ENCODE results near the gene PRICKLE4. TPM values are rescaled to one million over a fixed set of nuclear protein-coding genes. Genes with fewer than 3 reads are reported as not detected.

PRICKLE4 gene
- total and polyA plus RNA-seq, 3 experiments from 2014 or later = not detected

- H3K4me3 Mint-ChIP-seq = no peak overlapping the region
- no peak for DNase-seq
- H3K4me1 Mint-ChIP-seq = no peaks in the 10 kb centered on the region
- Histone ChIP-seq H3K4me1 (ENCODE audit: insufficient read depth, low read length) (no peaks in the 10 kb centered on the region), H3K4me3 (ENCODE audit: low read length) (no peak overlapping the region), H3K36me3 (ENCODE audit: insufficient read depth, low read length) (no peaks in the 10 kb centered on the region), H3K9me3 (ENCODE audit: low read length) (no peaks in the 10 kb centered on the region), H3K27me3 (ENCODE audit: insufficient read depth, low read length, poor library complexity, severe bottlenecking) (no peaks in the 10 kb centered on the region), H3K27ac (ENCODE audit: low read depth, low read length) (no peak overlapping the region)
- no peak overlapping the region for H3K27ac Mint-ChIP-seq
- H3K27me3 Mint-ChIP-seq = no peaks in the 10 kb centered on the region
- no peaks in the 10 kb centered on the region for H3K36me3 Mint-ChIP-seq
- no peaks in the 10 kb centered on the region for H3K9me3 Mint-ChIP-seq
- ChIA-PET POLR2A (no interaction called here), CTCF (interaction anchor here (1.5 kb wide), 1 partner anchor 28 kb away, joined by 7 read pairs; the partner anchor contains the start of gene TOMM6)
Measured at GRCh38 chr6:41814629-41815028, 34.0 kb downstream of the PRICKLE4 start.

- ChIA-PET POLR2A (no interaction called here), CTCF (interaction anchor here (1.5 kb wide), 1 partner anchor 29 kb away, joined by 7 read pairs; the partner anchor contains the start of gene TOMM6)
- DNase-seq = no peak
- Histone ChIP-seq H3K4me1 (ENCODE audit: insufficient read depth, low read length) (no peaks in the 10 kb centered on the region), H3K27me3 (ENCODE audit: insufficient read depth, low read length, poor library complexity, severe bottlenecking) (no peaks in the 10 kb centered on the region), H3K27ac (ENCODE audit: low read depth, low read length) (no peak overlapping the region), H3K36me3 (ENCODE audit: insufficient read depth, low read length) (no peaks in the 10 kb centered on the region), H3K4me3 (ENCODE audit: low read length) (no peak overlapping the region), H3K9me3 (ENCODE audit: low read length) (no peaks in the 10 kb centered on the region)
- H3K27me3 Mint-ChIP-seq = no peaks in the 10 kb centered on the region
- H3K9me3 Mint-ChIP-seq = no peaks in the 10 kb centered on the region
- H3K36me3 Mint-ChIP-seq = no peaks in the 10 kb centered on the region
- no peak overlapping the region for H3K4me3 Mint-ChIP-seq
- H3K27ac Mint-ChIP-seq = no peak overlapping the region
- no peaks in the 10 kb centered on the region for H3K4me1 Mint-ChIP-seq
Measured at GRCh38 chr6:41815587-41815986, 35.0 kb downstream of the PRICKLE4 start.

DNA sequence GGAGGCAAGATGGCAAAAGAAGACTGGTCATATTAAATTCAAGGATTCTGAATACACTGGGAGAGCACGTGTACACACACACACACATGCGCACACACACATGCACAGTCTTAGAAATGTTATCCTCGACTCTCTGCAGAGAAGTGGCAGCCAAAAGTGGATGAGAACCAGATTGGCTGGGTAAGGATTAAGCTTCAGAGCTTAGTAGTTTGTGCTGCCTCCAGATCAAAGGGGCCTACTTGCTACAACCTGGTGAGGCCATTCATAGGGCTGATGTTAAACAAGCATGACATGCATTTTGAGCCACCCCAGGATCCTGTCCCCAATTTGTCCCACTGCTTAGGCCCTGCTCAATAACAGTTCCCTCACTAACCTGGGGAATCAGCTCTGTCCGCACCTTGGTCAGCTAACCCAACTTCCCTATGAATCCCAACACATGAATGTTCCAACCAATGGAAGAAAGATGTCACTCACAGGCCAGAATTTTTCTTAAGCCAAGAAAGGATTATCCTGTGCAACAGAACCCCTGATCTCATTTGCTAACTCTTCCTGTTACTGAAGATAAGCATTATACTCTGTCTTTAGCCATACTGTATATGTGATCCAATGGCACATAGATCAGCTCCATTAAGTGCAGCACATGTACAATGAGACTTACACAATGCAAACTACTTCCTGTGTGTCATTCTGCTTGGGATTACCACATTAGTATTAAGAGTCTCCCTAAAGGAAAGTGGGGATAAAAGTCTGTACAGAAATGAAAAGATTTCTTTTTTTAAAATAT is 37.9 kb downstream of the PRICKLE4 start:
- no peak overlapping the region for H3K4me3 ChIP-seq (ENCODE audit: low read length)
- no peaks in the 10 kb centered on the region for H3K9me3 Mint-ChIP-seq
- no peak for DNase-seq
- H3K27ac ChIP-seq (ENCODE audit: low read depth, low read length) = peak overlapping the region; percentile 10
- ChIA-PET CTCF (interaction anchor here (1.2 kb wide), 1 partner anchor 225 kb away, joined by 5 read pairs; no protein-coding TSS in a partner anchor), POLR2A (interaction anchor here (0.6 kb wide), 1 partner anchor 1929 kb away, joined by 7 read pairs; no protein-coding TSS in a partner anchor)
- no peak overlapping the region for H3K4me3 Mint-ChIP-seq
- no peaks in the 10 kb centered on the region for H3K4me1 Mint-ChIP-seq
- H3K36me3 Mint-ChIP-seq = no peaks in the 10 kb centered on the region
- no peaks in the 10 kb centered on the region for H3K27me3 Mint-ChIP-seq
- H3K27me3 ChIP-seq (ENCODE audit: insufficient read depth, low read length, poor library complexity, severe bottlenecking) = no peaks in the 10 kb centered on the region
- H3K27ac Mint-ChIP-seq = peak overlapping the region in 1 of 8 donors; percentile 70
- H3K4me1 ChIP-seq (ENCODE audit: insufficient read depth, low read length) = no peaks in the 10 kb centered on the region
- H3K36me3 ChIP-seq (ENCODE audit: insufficient read depth, low read length) = no peaks in the 10 kb centered on the region
- H3K9me3 ChIP-seq (ENCODE audit: low read length) = no peaks in the 10 kb centered on the region

- Histone ChIP-seq H3K4me3 (ENCODE audit: low read length) (no peak overlapping the region), H3K4me1 (ENCODE audit: insufficient read depth, low read length) (no peaks in the 10 kb centered on the region), H3K36me3 (ENCODE audit: insufficient read depth, low read length) (no peaks in the 10 kb centered on the region), H3K27ac (ENCODE audit: low read depth, low read length) (no peak overlapping the region), H3K27me3 (ENCODE audit: insufficient read depth, low read length, poor library complexity, severe bottlenecking) (no peaks in the 10 kb centered on the region), H3K9me3 (ENCODE audit: low read length) (no peaks in the 10 kb centered on the region)
- H3K4me3 Mint-ChIP-seq = no peak overlapping the region
- H3K27me3 Mint-ChIP-seq = no peaks in the 10 kb centered on the region
- H3K9me3 Mint-ChIP-seq = no peaks in the 10 kb centered on the region
- no peak for DNase-seq
- H3K27ac Mint-ChIP-seq = no peak overlapping the region
- no peaks in the 10 kb centered on the region for H3K36me3 Mint-ChIP-seq
- CTCF ChIA-PET = no interaction called here
- POLR2A ChIA-PET = no interaction called here
- H3K4me1 Mint-ChIP-seq = no peaks in the 10 kb centered on the region
Measured at GRCh38 chr6:41821266-41821665, 40.7 kb downstream of the PRICKLE4 start.

GRCh38 chr6:41822021-41822420 is 41.4 kb downstream of the PRICKLE4 start:
- Mint-ChIP-seq H3K4me3 (no peak overlapping the region), H3K4me1 (no peaks in the 10 kb centered on the region), H3K27me3 (no peaks in the 10 kb centered on the region), H3K9me3 (no peaks in the 10 kb centered on the region), H3K27ac (no peak overlapping the region), H3K36me3 (no peaks in the 10 kb centered on the region)
- POLR2A ChIA-PET = no interaction called here
- no peaks in the 10 kb centered on the region for H3K27me3 ChIP-seq (ENCODE audit: insufficient read depth, low read length, poor library complexity, severe bottlenecking)
- H3K9me3 ChIP-seq (ENCODE audit: low read length) = no peaks in the 10 kb centered on the region
- DNase-seq = no peak
- CTCF ChIA-PET = no interaction called here
- H3K4me1 ChIP-seq (ENCODE audit: insufficient read depth, low read length) = no peaks in the 10 kb centered on the region
- H3K36me3 ChIP-seq (ENCODE audit: insufficient read depth, low read length) = no peaks in the 10 kb centered on the region
- no peak overlapping the region for H3K4me3 ChIP-seq (ENCODE audit: low read length)
- H3K27ac ChIP-seq (ENCODE audit: low read depth, low read length) = no peak overlapping the region

DNA sequence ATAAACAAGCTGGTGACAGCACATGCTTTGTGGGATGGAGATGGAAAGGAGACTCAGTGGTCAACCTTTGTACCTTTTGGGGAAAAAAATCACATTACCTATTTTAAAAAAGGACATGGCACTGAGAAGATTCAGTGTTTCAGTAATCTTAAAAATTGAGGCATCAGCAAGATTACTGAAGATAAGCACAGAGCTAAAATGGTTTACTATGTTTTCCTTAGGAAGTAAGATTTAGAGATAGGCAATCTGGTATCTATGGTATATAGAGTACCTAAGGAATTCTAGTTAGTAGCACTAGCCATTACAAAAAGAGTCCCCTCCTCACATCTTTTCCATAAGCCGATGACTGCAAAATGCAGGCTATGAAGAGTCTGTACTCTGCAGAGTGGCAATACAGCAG is 42.6 kb downstream of the PRICKLE4 start:
- Mint-ChIP-seq H3K4me3 (no peak overlapping the region), H3K9me3 (no peaks in the 10 kb centered on the region), H3K27ac (no peak overlapping the region), H3K27me3 (no peaks in the 10 kb centered on the region), H3K4me1 (no peaks in the 10 kb centered on the region), H3K36me3 (no peaks in the 10 kb centered on the region)
- ChIA-PET CTCF (no interaction called here), POLR2A (no interaction called here)
- no peaks in the 10 kb centered on the region for H3K9me3 ChIP-seq (ENCODE audit: low read length)
- no peaks in the 10 kb centered on the region for H3K36me3 ChIP-seq (ENCODE audit: insufficient read depth, low read length)
- no peak for DNase-seq
- no peaks in the 10 kb centered on the region for H3K27me3 ChIP-seq (ENCODE audit: insufficient read depth, low read length, poor library complexity, severe bottlenecking)
- H3K27ac ChIP-seq (ENCODE audit: low read depth, low read length) = no peak overlapping the region
- H3K4me1 ChIP-seq (ENCODE audit: insufficient read depth, low read length) = no peaks in the 10 kb centered on the region
- no peak overlapping the region for H3K4me3 ChIP-seq (ENCODE audit: low read length)

- Mint-ChIP-seq H3K9me3 (no peaks in the 10 kb centered on the region), H3K4me1 (no peaks in the 10 kb centered on the region), H3K4me3 (no peak overlapping the region), H3K36me3 (no peaks in the 10 kb centered on the region), H3K27ac (no peak overlapping the region), H3K27me3 (no peaks in the 10 kb centered on the region)
- H3K9me3 ChIP-seq (ENCODE audit: low read length) = no peaks in the 10 kb centered on the region
- no peaks in the 10 kb centered on the region for H3K27me3 ChIP-seq (ENCODE audit: insufficient read depth, low read length, poor library complexity, severe bottlenecking)
- CTCF ChIA-PET = interaction anchor here (1.1 kb wide), 1 partner anchor 280 kb away, joined by 4 read pairs; no protein-coding TSS in a partner anchor
- H3K4me1 ChIP-seq (ENCODE audit: insufficient read depth, low read length) = no peaks in the 10 kb centered on the region
- POLR2A ChIA-PET = no interaction called here
- no peak overlapping the region for H3K27ac ChIP-seq (ENCODE audit: low read depth, low read length)
- no peaks in the 10 kb centered on the region for H3K36me3 ChIP-seq (ENCODE audit: insufficient read depth, low read length)
- DNase-seq = no peak
- H3K4me3 ChIP-seq (ENCODE audit: low read length) = no peak overlapping the region
Measured at GRCh38 chr6:41824571-41825569, 44.3 kb downstream of the PRICKLE4 start.
